GM23338 (cell line): ENCODE measurements around the gene PAX6.

ENCODE experiments used
- CREB1 ChIP-seq: fragments of 250-450 bp; sonication (Bioruptor Pico); IDR thresholded peaks from 2 replicates; pipeline ENCODE4 v1.5.0; 2020; ENCODE audit warnings: low read depth, mild to moderate bottlenecking, moderate library complexity
- CTCF ChIP-seq, 2 experiments: fragments of 200-600 bp in 1 of 2; sonication (generic) in 1 of 2; conservative IDR thresholded peaks; 2 replicates each; pipeline versions ENCODE4 v1.5.1 to v1.6.1; 2016 to 2017; ENCODE audit warnings: antibody characterized with exemption in 2 of 2, low read depth in 2 of 2, mild to moderate bottlenecking in 2 of 2, moderate library complexity in 1 of 2
- ETS1 ChIP-seq: IDR thresholded peaks from 2 replicates; pipeline ENCODE4 v1.6.1; 2016; ENCODE audit warnings: antibody characterized with exemption
- EZH2 ChIP-seq: fragments of 200-600 bp; sonication (generic); IDR thresholded peaks from one replicate; pipeline ENCODE4 v1.8.0; 2017; ENCODE audit warnings: antibody characterized with exemption, mild to moderate bottlenecking, low read depth; ENCODE audit not compliant: unreplicated experiment
- EZH2phosphoT487 ChIP-seq: fragments of 200-600 bp; sonication (generic); IDR thresholded peaks from one replicate; pipeline ENCODE4 v1.8.1; 2018; ENCODE audit warnings: antibody characterized with exemption; ENCODE audit not compliant: unreplicated experiment
- JUNB ChIP-seq: IDR thresholded peaks from one replicate; pipeline ENCODE4 v1.6.1; 2016; ENCODE audit warnings: antibody characterized with exemption; ENCODE audit not compliant: unreplicated experiment
- NANOG ChIP-seq: IDR thresholded peaks from 2 replicates; pipeline ENCODE4 v1.6.1; 2016; ENCODE audit warnings: antibody characterized with exemption, borderline replicate concordance
- POLR2AphosphoS5 ChIP-seq: IDR thresholded peaks from 2 replicates; pipeline ENCODE4 v1.6.1; 2016; ENCODE audit warnings: antibody characterized with exemption, low read depth
- REST ChIP-seq: IDR thresholded peaks from one replicate; pipeline ENCODE4 v1.6.1; 2018; ENCODE audit warnings: antibody characterized with exemption; ENCODE audit not compliant: unreplicated experiment
- STAT1 ChIP-seq: IDR thresholded peaks from one replicate; pipeline ENCODE4 v1.6.1; 2016; ENCODE audit warnings: antibody characterized with exemption; ENCODE audit not compliant: unreplicated experiment
- ZNF114 ChIP-seq: fragments of 250-450 bp; sonication (Bioruptor Pico); IDR thresholded peaks from 2 replicates; pipeline ENCODE4 v1.5.0; 2020; ENCODE audit warnings: mild to moderate bottlenecking, moderate library complexity
- ZNF331 ChIP-seq: fragments of 250-450 bp; sonication (Bioruptor Pico); IDR thresholded peaks from 2 replicates; pipeline ENCODE4 v1.5.0; 2020; ENCODE audit warnings: low read depth, mild to moderate bottlenecking, moderate library complexity
- ZNF462 ChIP-seq: fragments of 250-450 bp; sonication (Bioruptor Pico); IDR thresholded peaks from 2 replicates; pipeline ENCODE4 v1.5.0; 2020; ENCODE audit warnings: mild to moderate bottlenecking, moderate library complexity

GRCh38 chr11:31844351-31844750 lies 33.2 kb upstream of the PAX6 start:
- TF ChIP-seq ZNF331 (CRISPR knock-in tag) (no peak), CTCF (conservative IDR thresholded peaks at IDR 0.05; ENCODE audit: low read depth in 2 of 2) (no peak), REST (no peak), EZH2phosphoT487 (no peak), EZH2 (no peak), POLR2AphosphoS5 (no peak), CREB1 (CRISPR knock-in tag) (no peak), JUNB (no peak), NANOG (no peak), STAT1 (no peak), ZNF114 (no peak), ETS1 (no peak), ZNF462 (CRISPR knock-in tag) (no peak)
